Thoracic aorta (tissue), 2 donors: ENCODE data around the gene LIPA. TPM values are rescaled to one million over a fixed set of nuclear protein-coding genes. Genes with fewer than 3 reads are reported as not detected.
A peak's percentile ranks its signal among the peaks of the same experiment; 100 is the strongest.

ENCODE experiments used
- ATAC-seq: fragments of 150-250 bp; one replicate; pipeline ENCODE4 v1.8.0; 2017; ENCODE audit warnings: low read depth; ENCODE audit not compliant: insufficient number of reproducible peaks, low FRiP score
- DNase-seq: peaks from one replicate; pipeline ENCODE4 v3.0.0-alpha.2; 2020; ENCODE audit warnings: low spot score
- H3K27ac ChIP-seq, 2 donors: fragments of 200-600 bp; sonication (generic); 1 replicate in 1 of 2; 2 replicates in 1 of 2; pipeline ENCODE4 v1.5.1; 2016; ENCODE audit warnings: mild to moderate bottlenecking in 2 of 2, moderate library complexity in 2 of 2
- H3K27me3 ChIP-seq: fragments of 200-600 bp; sonication (generic); replicated peaks from 2 replicates; pipeline ENCODE4 v1.6.0; 2016; ENCODE audit warnings: mild to moderate bottlenecking; ENCODE audit not compliant: insufficient read depth
- H3K36me3 ChIP-seq: fragments of 200-600 bp; sonication (generic); one replicate; pipeline ENCODE4 v1.5.1; 2016
- H3K4me1 ChIP-seq, 2 donors: fragments of 200-600 bp; sonication (generic); 1 replicate in 1 of 2; 2 replicates in 1 of 2; pipeline versions ENCODE4 v1.5.1 to v1.6.0; 2016; ENCODE audit warnings: low read depth in 2 of 2, mild to moderate bottlenecking in 1 of 2; ENCODE audit not compliant: control insufficient read depth in 1 of 2
- H3K4me3 ChIP-seq: fragments of 200-600 bp; sonication (generic); 2 replicates; pipeline ENCODE4 v1.5.1; 2016; ENCODE audit warnings: mild to moderate bottlenecking
- H3K9me3 ChIP-seq: fragments of 200-600 bp; sonication (generic); 2 replicates; pipeline ENCODE4 v1.5.1; 2016
- CTCF ChIP-seq: fragments of 200-600 bp; sonication (generic); IDR thresholded peaks from one replicate; pipeline ENCODE4 v1.5.1; 2019; ENCODE audit warnings: antibody characterized with exemption
- total RNA-seq, 2 donors: library from RNA; depleted of rRNA; stranded (reverse); fragments of >200 nt; gene quantifications; one replicate each; pipeline versions ENCODE4 v1.1.0 to v1.2.3, GENCODE V29; 2016

LIPA gene
- total RNA-seq, 2 donors from 2014 or later: 39.7 to 44.2 TPM

GRCh38 chr10:89262086-89263051 lies 10.8 kb upstream of the LIPA start:
- no peak for TF ChIP-seq CTCF
- ATAC-seq: no peak
- Histone ChIP-seq H3K4me1 (peaks cover 4 to 28% of the 10 kb centered on the region in 2 donors), H3K36me3 (no peaks in the 10 kb centered on the region), H3K27ac (peak overlapping the region; percentile 13 to 19), H3K4me3 (no peak overlapping the region), H3K27me3 (no peaks in the 10 kb centered on the region), H3K9me3 (no peaks in the 10 kb centered on the region)
- no peak for DNase-seq

- H3K4me1 ChIP-seq: peaks cover 4 to 27% of the 10 kb centered on the region in 2 donors
These were observed 7.3 kb upstream of the LIPA start for GRCh38 chr10:89258881-89259280.

GRCh38 chr10:89257581-89257980 lies 6.0 kb upstream of the LIPA start:
- Histone ChIP-seq H3K9me3 (no peaks in the 10 kb centered on the region), H3K4me1 (peaks cover 0 to 14% of the 10 kb centered on the region in 2 donors), H3K4me3 (no peak overlapping the region), H3K36me3 (no peaks in the 10 kb centered on the region), H3K27me3 (no peaks in the 10 kb centered on the region), H3K27ac (no peak overlapping the region)
- no peak for DNase-seq
- no peak for TF ChIP-seq CTCF
- no peak for ATAC-seq

More at GRCh38 chr10:89258881-89259280, 7.3 kb upstream of the LIPA start:
- no peak for DNase-seq
- ATAC-seq: no peak
- no peak overlapping the region for H3K27ac ChIP-seq
- H3K4me3 ChIP-seq: no peak overlapping the region
- no peaks in the 10 kb centered on the region for H3K27me3 ChIP-seq
- H3K9me3 ChIP-seq: no peaks in the 10 kb centered on the region
- no peak for TF ChIP-seq CTCF
- H3K36me3 ChIP-seq: no peaks in the 10 kb centered on the region

- peaks cover 0 to 8% of the 10 kb centered on the region in 2 donors for H3K4me1 ChIP-seq
- H3K27ac ChIP-seq: no peak overlapping the region
- H3K4me3 ChIP-seq: no peak overlapping the region
- DNase-seq (no peak), ATAC-seq (no peak)
- H3K9me3 ChIP-seq: no peaks in the 10 kb centered on the region
- no peak for TF ChIP-seq CTCF
- H3K36me3 ChIP-seq: no peaks in the 10 kb centered on the region
- H3K27me3 ChIP-seq: no peaks in the 10 kb centered on the region
These were observed 5.4 kb upstream of the LIPA start for GRCh38 chr10:89256962-89257361.

GRCh38 chr10:89256340-89256739 lies 4.8 kb upstream of the LIPA start:
- Histone ChIP-seq H3K4me3 (no peak overlapping the region), H3K9me3 (no peaks in the 10 kb centered on the region), H3K27ac (no peak overlapping the region), H3K36me3 (no peaks in the 10 kb centered on the region), H3K27me3 (no peaks in the 10 kb centered on the region), H3K4me1 (peaks cover 0 to 6% of the 10 kb centered on the region in 2 donors)
- DNase-seq (no peak), ATAC-seq (no peak)
- TF ChIP-seq CTCF: no peak
